Uterus (tissue), 4 donors: ENCODE data around the gene THSD4. TPM values are rescaled to one million over a fixed set of nuclear protein-coding genes. Genes with fewer than 3 reads are reported as not detected.

Experiments
- DNase-seq, 2 donors: peaks; one replicate each; pipeline ENCODE4 v3.0.0-alpha.2; 2019 to 2020
- H3K27ac ChIP-seq, 2 donors: fragments of 200-600 bp; sonication (generic); 1 replicate in 1 of 2; 2 replicates in 1 of 2; pipeline ENCODE4 v1.5.1; 2016 to 2018
- H3K27me3 ChIP-seq, 2 donors: fragments of 200-600 bp; sonication (generic); one replicate each; pipeline ENCODE4 v1.5.1; 2018 to 2019; ENCODE audit warnings: control low read depth in 1 of 2
- H3K36me3 ChIP-seq, 2 donors: fragments of 200-600 bp; sonication (generic); one replicate each; pipeline ENCODE4 v1.5.1; 2019; ENCODE audit warnings: control low read depth in 1 of 2
- H3K4me1 ChIP-seq, 2 donors: fragments of 200-600 bp; sonication (generic); one replicate each; pipeline ENCODE4 v1.5.1; 2018 to 2019; ENCODE audit warnings: control low read depth in 1 of 2
- H3K4me3 ChIP-seq, 2 donors: fragments of 200-600 bp; sonication (generic); 1 replicate in 1 of 2; 2 replicates in 1 of 2; pipeline ENCODE4 v1.5.1; 2018 to 2019; ENCODE audit warnings: mild to moderate bottlenecking in 1 of 2
- H3K9me3 ChIP-seq, 2 donors: fragments of 200-600 bp; sonication (generic); one replicate each; pipeline ENCODE4 v1.5.1; 2019; ENCODE audit warnings: control low read depth in 1 of 2
- CTCF ChIP-seq, 4 experiments: fragments of 200-600 bp in 2 of 4; fragments of 450-650 bp in 2 of 4; sonication (generic) in 2 of 4; IDR thresholded peaks; one replicate each; pipeline ENCODE4 v1.5.1; 2016 to 2019; ENCODE audit warnings: antibody characterized with exemption in 4 of 4, mild to moderate bottlenecking in 2 of 4, moderate library complexity in 1 of 4
- POLR2A ChIP-seq, 2 donors: fragments of 450-650 bp; IDR thresholded peaks; one replicate each; pipeline ENCODE4 v1.6.1; 2016; ENCODE audit warnings: antibody characterized with exemption in 2 of 2, mild to moderate bottlenecking in 1 of 2, moderate library complexity in 1 of 2
- intact Hi-C: fragments of 100-400 bp; cut with DNase I; formaldehyde crosslinking; loops from one replicate; pipeline ENCODE4 v1.15.1; 2023; ENCODE audit warnings: low total_unique reads
- total RNA-seq, 4 donors: library from RNA; depleted of rRNA in 3 of 4; stranded (reverse); fragments of >200 nt in 3 of 4; gene quantifications; one replicate each; pipeline versions ENCODE4 v1.1.0 to v1.2.4, GENCODE V29; 2014 to 2023
- donor health status: DM: yes; HTN: yes; CAD: no.

THSD4 gene
- total RNA-seq, 4 donors from 2014 or later: 7.1 to 144 (median 35.4) TPM

GRCh38 chr15:71530116-71530515, 414.8 kb downstream of the THSD4 start:
- no peak for TF ChIP-seq POLR2A (IDR thresholded peaks at IDR 0.05)
- TF ChIP-seq CTCF (IDR thresholded peaks at IDR 0.05): no peak
- Histone ChIP-seq H3K27me3 (no peaks in the 10 kb centered on the region), H3K9me3 (no peaks in the 10 kb centered on the region), H3K36me3 (no peaks in the 10 kb centered on the region), H3K4me1 (no peaks in the 10 kb centered on the region), H3K27ac (no peak overlapping the region), H3K4me3 (no peak overlapping the region)
- no peak for DNase-seq
- intact Hi-C loops: no loop called here

- intact Hi-C loops: no loop called here
- no peaks in the 10 kb centered on the region for H3K36me3 ChIP-seq
- TF ChIP-seq POLR2A (IDR thresholded peaks at IDR 0.05): no peak
- TF ChIP-seq CTCF (IDR thresholded peaks at IDR 0.05): peak in 3 of 4 experiments; percentile 14 to 42 (median 15)
Measured at GRCh38 chr15:71532994-71533393, 417.7 kb downstream of the THSD4 start.

GRCh38 chr15:71538181-71538580, 422.9 kb downstream of the THSD4 start:
- Histone ChIP-seq H3K36me3 (no peaks in the 10 kb centered on the region), H3K27ac (no peak overlapping the region), H3K9me3 (no peaks in the 10 kb centered on the region), H3K4me1 (no peaks in the 10 kb centered on the region), H3K4me3 (no peak overlapping the region), H3K27me3 (no peaks in the 10 kb centered on the region)
- TF ChIP-seq CTCF (IDR thresholded peaks at IDR 0.05) (no peak), POLR2A (IDR thresholded peaks at IDR 0.05) (no peak)
- no peak for DNase-seq
- intact Hi-C loops: no loop called here

More at GRCh38 chr15:71532994-71533393, 417.7 kb downstream of the THSD4 start:
- Histone ChIP-seq H3K4me3 (no peak overlapping the region), H3K27me3 (no peaks in the 10 kb centered on the region), H3K9me3 (no peaks in the 10 kb centered on the region), H3K27ac (no peak overlapping the region), H3K4me1 (no peaks in the 10 kb centered on the region)
- no peak for DNase-seq

- Histone ChIP-seq H3K36me3 (no peaks in the 10 kb centered on the region), H3K4me1 (no peaks in the 10 kb centered on the region), H3K27me3 (no peaks in the 10 kb centered on the region), H3K4me3 (no peak overlapping the region), H3K9me3 (no peaks in the 10 kb centered on the region), H3K27ac (no peak overlapping the region)
- no peak for DNase-seq
- intact Hi-C loops: no loop called here
- TF ChIP-seq POLR2A (IDR thresholded peaks at IDR 0.05): no peak
- no peak for TF ChIP-seq CTCF (IDR thresholded peaks at IDR 0.05)
Measured at GRCh38 chr15:71541746-71542145, 426.5 kb downstream of the THSD4 start.

- Histone ChIP-seq H3K4me1 (no peaks in the 10 kb centered on the region), H3K36me3 (no peaks in the 10 kb centered on the region), H3K27ac (no peak overlapping the region), H3K9me3 (no peaks in the 10 kb centered on the region), H3K4me3 (no peak overlapping the region), H3K27me3 (no peaks in the 10 kb centered on the region)
- DNase-seq: no peak
- intact Hi-C loops: no loop called here
- no peak for TF ChIP-seq CTCF (IDR thresholded peaks at IDR 0.05)
- TF ChIP-seq POLR2A (IDR thresholded peaks at IDR 0.05): no peak
Measured at GRCh38 chr15:71542836-71543235, 427.6 kb downstream of the THSD4 start.
